Cardiac fibroblast (primary cell): ENCODE results near the gene E2F4.
A peak's percentile ranks its signal among the peaks of the same experiment; 100 is the strongest.

Experiments used
- DNase-seq, 2 donors: peaks; one replicate each; pipeline versions ENCODE4 v3.0.0 to v3.0.0-alpha.2; 2010; ENCODE audit warnings: low read depth in 2 of 2
- H3K4me3 ChIP-seq, 2 donors: replicated peaks in 1 of 2; 1 replicate in 1 of 2; 2 replicates in 1 of 2; pipeline ENCODE4 v1.5.1; 2011; ENCODE audit warnings: low read depth in 2 of 2, low read length in 2 of 2, mild to moderate bottlenecking in 2 of 2, moderate library complexity in 1 of 2
- TF ChIP-seq, protein P1 (sequence below): IDR thresholded peaks from one replicate; pipeline ENCODE4 v1.5.1; 2011; ENCODE audit warnings: low read depth, mild to moderate bottlenecking, low read length, inconsistent platforms

The E2F4 gene

GRCh38 chr16:67193536-67193935 is 1.6 kb downstream of the E2F4 start:
- DNase-seq, result no peak

GRCh38 chr16:67194260-67194659 is 2.3 kb downstream of the E2F4 start:
- TF ChIP-seq, protein P1, sequence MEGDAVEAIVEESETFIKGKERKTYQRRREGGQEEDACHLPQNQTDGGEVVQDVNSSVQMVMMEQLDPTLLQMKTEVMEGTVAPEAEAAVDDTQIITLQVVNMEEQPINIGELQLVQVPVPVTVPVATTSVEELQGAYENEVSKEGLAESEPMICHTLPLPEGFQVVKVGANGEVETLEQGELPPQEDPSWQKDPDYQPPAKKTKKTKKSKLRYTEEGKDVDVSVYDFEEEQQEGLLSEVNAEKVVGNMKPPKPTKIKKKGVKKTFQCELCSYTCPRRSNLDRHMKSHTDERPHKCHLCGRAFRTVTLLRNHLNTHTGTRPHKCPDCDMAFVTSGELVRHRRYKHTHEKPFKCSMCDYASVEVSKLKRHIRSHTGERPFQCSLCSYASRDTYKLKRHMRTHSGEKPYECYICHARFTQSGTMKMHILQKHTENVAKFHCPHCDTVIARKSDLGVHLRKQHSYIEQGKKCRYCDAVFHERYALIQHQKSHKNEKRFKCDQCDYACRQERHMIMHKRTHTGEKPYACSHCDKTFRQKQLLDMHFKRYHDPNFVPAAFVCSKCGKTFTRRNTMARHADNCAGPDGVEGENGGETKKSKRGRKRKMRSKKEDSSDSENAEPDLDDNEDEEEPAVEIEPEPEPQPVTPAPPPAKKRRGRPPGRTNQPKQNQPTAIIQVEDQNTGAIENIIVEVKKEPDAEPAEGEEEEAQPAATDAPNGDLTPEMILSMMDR, result no peak
- no peak overlapping the region for H3K4me3 ChIP-seq
- no peak for DNase-seq

More at GRCh38 chr16:67193536-67193935, 1.6 kb downstream of the E2F4 start:
- TF ChIP-seq, protein P1, result no peak
- H3K4me3 ChIP-seq, result peak overlapping the region; percentile 96 to 98

DNA sequence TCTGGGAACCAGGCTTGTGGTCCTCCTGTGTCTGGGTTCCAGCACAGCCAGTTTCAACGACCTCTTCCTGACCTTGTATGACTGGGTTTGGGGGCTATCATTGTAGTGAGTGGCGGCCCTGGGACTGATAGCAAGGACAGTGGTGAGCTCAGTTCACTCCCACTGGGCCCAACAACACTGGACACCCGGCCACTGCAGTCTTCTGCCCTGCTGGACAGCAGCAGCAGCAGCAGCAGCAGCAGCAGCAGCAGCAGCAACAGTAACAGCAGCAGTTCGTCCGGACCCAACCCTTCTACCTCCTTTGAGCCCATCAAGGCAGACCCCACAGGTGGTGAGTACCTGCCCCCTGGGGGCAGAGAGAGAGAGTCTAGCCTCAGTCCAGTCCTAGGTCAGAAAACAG is 3.7 kb downstream of the E2F4 start:
- DNase-seq, result no peak
- TF ChIP-seq, protein P1, result no peak
- H3K4me3 ChIP-seq, result no peak overlapping the region

- no peak overlapping the region for H3K4me3 ChIP-seq
- TF ChIP-seq, protein P1, result no peak
- DNase-seq, result no peak
Observed at GRCh38 chr16:67196881-67197280, 4.9 kb downstream of the E2F4 start.

GRCh38 chr16:67197704-67198103 is 5.7 kb downstream of the E2F4 start:
- no peak for DNase-seq
- TF ChIP-seq, protein P1, result no peak
- H3K4me3 ChIP-seq, result no peak overlapping the region

DNA sequence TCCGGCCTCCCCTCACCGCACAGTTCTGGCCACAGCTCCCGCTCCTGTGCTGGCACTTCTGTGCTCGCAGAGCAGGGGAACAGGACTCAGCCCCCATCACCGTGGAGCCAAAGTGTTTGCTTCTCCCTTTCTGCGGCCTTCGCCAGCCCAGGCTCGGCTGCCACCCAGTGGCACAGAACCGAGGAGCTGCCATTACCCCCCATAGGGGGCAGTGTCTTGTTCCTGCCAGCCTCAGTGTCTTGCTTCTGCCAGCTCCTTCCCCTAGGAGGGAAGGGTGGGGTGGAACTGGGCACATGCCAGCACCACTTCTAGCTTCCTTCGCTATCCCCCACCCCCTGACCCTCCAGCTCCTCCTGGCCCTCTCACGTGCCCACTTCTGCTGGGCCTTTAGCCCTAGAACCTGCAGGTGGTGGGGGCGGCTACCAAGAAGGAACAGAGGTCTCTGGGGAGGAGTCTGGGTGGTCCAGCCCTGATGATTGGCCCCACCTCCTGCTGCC is 6.3 kb downstream of the E2F4 start:
- TF ChIP-seq, protein P1, result peak; percentile 68
- no peak overlapping the region for H3K4me3 ChIP-seq
- peak; percentile 35 to 50 for DNase-seq
